ENCODE data around the gene STAB1.

Gene STAB1

GRCh38 chr3:52511509-52511908 is 16.4 kb downstream of the STAB1 start:
- DNase-seq (ENCODE audit: low read depth) = no peak
- TF ChIP-seq, protein P1, sequence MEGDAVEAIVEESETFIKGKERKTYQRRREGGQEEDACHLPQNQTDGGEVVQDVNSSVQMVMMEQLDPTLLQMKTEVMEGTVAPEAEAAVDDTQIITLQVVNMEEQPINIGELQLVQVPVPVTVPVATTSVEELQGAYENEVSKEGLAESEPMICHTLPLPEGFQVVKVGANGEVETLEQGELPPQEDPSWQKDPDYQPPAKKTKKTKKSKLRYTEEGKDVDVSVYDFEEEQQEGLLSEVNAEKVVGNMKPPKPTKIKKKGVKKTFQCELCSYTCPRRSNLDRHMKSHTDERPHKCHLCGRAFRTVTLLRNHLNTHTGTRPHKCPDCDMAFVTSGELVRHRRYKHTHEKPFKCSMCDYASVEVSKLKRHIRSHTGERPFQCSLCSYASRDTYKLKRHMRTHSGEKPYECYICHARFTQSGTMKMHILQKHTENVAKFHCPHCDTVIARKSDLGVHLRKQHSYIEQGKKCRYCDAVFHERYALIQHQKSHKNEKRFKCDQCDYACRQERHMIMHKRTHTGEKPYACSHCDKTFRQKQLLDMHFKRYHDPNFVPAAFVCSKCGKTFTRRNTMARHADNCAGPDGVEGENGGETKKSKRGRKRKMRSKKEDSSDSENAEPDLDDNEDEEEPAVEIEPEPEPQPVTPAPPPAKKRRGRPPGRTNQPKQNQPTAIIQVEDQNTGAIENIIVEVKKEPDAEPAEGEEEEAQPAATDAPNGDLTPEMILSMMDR (IDR thresholded peaks at IDR 0.05; ENCODE audit: low read depth, low read length, missing control alignments) = no peak
- no peak overlapping the region for H3K4me3 ChIP-seq (ENCODE audit: low read depth, low read length)

DNA sequence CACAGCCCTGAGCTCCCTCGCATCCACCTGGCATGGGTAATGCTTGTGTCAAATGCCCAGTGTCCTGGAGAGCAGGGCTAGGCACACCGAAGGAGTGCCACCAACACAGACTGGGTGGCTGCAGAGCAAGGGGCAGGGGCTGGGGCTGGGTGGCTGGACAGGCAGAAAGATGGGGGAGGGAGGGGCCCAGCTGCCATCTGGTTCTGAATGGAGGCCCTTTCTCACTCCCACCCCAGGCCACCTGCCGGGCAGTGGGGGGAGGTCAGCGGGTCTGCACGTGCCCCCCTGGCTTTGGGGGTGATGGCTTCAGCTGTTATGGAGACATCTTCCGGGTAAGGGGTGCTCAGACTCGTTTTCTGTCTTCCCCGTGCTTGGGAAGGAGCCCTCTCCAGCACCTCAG is 17.0 kb downstream of the STAB1 start:
- TF ChIP-seq, protein P1 (IDR thresholded peaks at IDR 0.05; ENCODE audit: low read depth, low read length, missing control alignments) = no peak
- DNase-seq (ENCODE audit: low read depth) = no peak

GRCh38 chr3:52512727-52513126 is 17.6 kb downstream of the STAB1 start:
- TF ChIP-seq, protein P1 (IDR thresholded peaks at IDR 0.05; ENCODE audit: low read depth, low read length, missing control alignments) = no peak
- H3K4me3 ChIP-seq (ENCODE audit: low read depth, low read length) = no peak overlapping the region
- DNase-seq (ENCODE audit: low read depth) = no peak

More for the DNA sequence above, 17.0 kb downstream of the STAB1 start:
- H3K4me3 ChIP-seq (ENCODE audit: low read depth, low read length) = no peak overlapping the region

- DNase-seq (ENCODE audit: low read depth) = no peak
- TF ChIP-seq, protein P1 (IDR thresholded peaks at IDR 0.05; ENCODE audit: low read depth, low read length, missing control alignments) = no peak
- H3K4me3 ChIP-seq (ENCODE audit: low read depth, low read length) = no peak overlapping the region
Measured at GRCh38 chr3:52513281-52513680, 18.1 kb downstream of the STAB1 start.

- no peak for DNase-seq (ENCODE audit: low read depth)
- TF ChIP-seq, protein P1 (IDR thresholded peaks at IDR 0.05; ENCODE audit: low read depth, low read length, missing control alignments) = no peak
Measured at GRCh38 chr3:52514576-52514975, 19.4 kb downstream of the STAB1 start.

DNA sequence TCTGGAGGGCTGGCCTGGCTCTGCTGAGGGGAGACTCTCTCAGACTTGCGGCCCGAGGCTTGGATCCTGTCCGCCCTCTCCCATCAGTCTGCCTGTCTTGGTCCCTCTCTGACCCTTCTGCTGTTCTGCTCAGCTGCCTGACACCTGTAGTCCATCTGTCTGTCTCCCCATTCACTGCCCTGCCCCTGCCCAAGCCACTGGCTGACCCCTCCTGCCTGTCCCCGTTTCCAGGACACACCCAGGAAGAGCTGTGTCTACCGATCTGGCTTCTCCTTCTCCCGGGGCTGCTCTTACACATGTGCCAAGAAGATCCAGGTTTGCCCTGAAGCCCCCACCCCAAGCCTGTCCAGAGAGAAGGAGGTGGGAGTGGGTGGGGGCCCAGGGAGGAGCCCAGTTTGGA is 20.1 kb downstream of the STAB1 start:
- no peak for DNase-seq (ENCODE audit: low read depth)
- no peak overlapping the region for H3K4me3 ChIP-seq (ENCODE audit: low read depth, low read length)
- TF ChIP-seq, protein P1 (IDR thresholded peaks at IDR 0.05; ENCODE audit: low read depth, low read length, missing control alignments) = no peak

More at GRCh38 chr3:52514576-52514975, 19.4 kb downstream of the STAB1 start:
- H3K4me3 ChIP-seq (ENCODE audit: low read depth, low read length) = no peak overlapping the region

DNA sequence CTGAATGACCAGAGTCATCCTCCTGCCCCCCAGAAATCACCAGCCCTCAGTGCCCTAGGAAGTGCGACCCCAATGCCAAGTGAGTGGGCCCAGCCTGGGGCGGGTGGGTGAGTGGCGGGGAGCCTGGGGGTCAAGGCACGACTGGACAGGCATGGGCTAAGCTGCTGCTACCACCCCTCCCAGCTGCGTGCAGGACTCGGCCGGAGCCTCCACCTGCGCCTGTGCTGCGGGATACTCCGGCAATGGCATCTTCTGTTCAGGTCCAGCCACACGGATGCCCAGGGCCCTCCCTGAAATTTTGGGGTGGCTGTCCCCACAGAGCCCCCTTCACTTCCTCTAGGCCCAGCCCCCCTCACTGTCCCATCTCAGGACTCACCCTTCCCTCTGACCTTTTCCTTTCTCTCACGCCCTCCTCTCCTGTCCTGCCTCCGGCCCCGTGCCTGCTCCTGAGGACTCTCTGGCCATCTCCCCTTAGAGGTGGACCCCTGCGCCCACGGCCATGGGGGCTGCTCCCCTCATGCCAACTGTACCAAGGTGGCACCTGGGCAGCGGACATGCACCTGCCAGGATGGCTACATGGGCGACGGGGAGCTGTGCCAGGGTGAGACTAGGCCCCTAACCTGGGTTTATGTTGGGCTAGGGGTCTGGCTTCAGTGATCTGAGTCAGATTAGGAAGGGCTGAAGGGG is 21.5 kb downstream of the STAB1 start:
- H3K4me3 ChIP-seq (ENCODE audit: low read depth, low read length) = no peak overlapping the region
- TF ChIP-seq, protein P1 (IDR thresholded peaks at IDR 0.05; ENCODE audit: low read depth, low read length, missing control alignments) = no peak
- no peak for DNase-seq (ENCODE audit: low read depth)

Measured in GM12864 (cell line).